ENCODE results near the gene TTLL4.

- TF ChIP-seq POLR2A (IDR thresholded peaks at IDR 0.05) (no peak), CTCF (IDR thresholded peaks at IDR 0.05) (no peak)
These were observed 19.4 kb upstream of the TTLL4 start for GRCh38 chr2:218691234-218691633.
